GM19240 (cell line): Measurements from ENCODE around the gene CTNNA3.

ENCODE experiments used
- DNase-seq: peaks from one replicate; pipeline ENCODE4 v3.0.0; 2011; ENCODE audit warnings: low spot score; ENCODE audit not compliant: insufficient read length

Gene CTNNA3

GRCh38 chr10:66880826-66881225, 815.2 kb downstream of the CTNNA3 start:
- DNase-seq = no peak

- DNase-seq = no peak
Measured at GRCh38 chr10:66880292-66880691, 815.7 kb downstream of the CTNNA3 start.

GRCh38 chr10:66877361-66877760, 818.6 kb downstream of the CTNNA3 start:
- DNase-seq = no peak

DNA sequence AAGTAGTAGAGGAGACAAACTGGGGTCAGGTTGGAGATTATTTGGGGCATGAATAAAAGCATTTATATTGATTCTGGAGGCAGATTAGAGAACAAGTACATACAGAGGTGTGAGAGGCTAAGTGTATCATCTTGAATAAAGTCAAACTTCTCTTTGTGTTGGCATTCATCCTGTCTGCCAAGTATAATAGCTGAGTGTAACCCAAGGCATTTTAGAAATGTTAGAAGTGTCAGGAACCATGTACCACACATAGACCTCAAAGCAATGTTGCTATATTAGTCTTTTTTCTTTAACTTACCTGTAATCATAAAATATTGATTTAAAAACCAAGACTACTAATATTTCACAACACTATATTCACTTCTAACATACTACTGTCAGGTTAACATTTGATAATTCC, 826.4 kb downstream of the CTNNA3 start:
- DNase-seq = no peak

DNA sequence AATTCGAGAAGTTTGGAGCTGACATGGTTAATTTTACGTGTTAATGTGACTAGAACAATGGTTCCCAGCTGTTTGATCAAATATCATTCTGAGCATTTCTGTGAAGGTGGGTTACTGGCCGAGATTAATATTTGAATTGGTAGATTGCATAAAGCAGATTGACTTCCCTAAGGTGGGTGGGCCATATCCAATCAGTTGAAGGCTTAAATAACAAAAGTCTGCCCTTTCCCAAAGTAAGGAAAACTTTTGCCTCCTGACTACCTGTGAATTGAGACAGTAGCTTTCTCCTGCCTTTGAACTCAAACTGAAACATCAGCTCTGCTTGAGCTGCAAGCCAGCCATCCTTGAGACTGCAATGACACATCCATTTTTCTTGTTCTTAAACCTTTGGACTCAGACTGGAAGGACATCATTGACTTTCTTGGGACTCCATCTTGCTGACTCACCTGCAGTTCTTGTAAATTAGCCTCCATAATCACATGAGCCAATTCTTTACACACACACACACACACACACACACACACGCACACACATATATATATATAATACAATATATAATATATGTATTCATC, 833.2 kb downstream of the CTNNA3 start:
- no peak for DNase-seq

DNA sequence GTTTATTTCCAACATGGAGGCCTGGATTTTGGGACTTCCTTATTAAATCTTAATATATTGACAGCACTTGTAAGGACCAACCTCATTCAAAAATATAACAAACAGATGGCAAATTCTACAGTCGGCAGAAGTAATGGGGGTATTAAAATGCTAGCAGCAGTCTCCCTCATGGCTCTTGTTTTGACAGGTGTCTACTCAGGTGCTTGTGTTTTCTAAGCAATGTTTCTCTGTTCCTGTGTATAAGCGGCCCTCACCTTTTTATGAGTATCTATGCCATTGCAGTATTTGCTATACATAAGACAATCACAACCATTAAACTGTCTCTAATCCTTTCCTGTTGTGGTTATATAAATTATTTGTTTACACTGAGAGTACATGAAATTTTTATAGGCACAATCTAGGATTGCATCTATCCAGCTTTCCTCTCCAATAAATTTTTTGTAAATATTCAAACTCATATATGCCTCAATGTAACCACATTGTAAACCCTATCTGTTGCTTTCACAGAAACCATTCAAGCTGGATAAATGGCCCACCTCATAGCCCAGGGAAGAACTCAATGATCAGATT, 835.5 kb downstream of the CTNNA3 start:
- DNase-seq = no peak

DNA sequence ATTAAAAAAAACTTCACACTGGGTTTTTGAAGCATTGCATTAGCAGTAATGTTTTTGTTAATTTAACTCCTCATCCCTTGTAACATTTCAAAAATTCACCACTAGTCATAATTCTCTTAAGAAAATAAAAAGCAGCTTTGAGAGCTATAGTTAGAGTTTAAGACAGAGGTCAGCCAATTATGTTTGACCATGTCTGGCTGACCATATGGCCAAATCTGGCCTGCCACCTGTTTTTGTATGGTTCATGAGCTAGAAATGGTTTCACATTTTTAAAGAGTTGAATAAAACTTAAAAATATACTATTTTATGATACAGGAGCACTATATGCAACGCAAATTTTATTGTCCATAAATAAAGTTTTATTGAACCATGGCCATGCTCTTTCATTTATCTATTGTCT, 843.2 kb downstream of the CTNNA3 start:
- no peak for DNase-seq

GRCh38 chr10:66848856-66849255, 847.1 kb downstream of the CTNNA3 start:
- DNase-seq = no peak

DNA sequence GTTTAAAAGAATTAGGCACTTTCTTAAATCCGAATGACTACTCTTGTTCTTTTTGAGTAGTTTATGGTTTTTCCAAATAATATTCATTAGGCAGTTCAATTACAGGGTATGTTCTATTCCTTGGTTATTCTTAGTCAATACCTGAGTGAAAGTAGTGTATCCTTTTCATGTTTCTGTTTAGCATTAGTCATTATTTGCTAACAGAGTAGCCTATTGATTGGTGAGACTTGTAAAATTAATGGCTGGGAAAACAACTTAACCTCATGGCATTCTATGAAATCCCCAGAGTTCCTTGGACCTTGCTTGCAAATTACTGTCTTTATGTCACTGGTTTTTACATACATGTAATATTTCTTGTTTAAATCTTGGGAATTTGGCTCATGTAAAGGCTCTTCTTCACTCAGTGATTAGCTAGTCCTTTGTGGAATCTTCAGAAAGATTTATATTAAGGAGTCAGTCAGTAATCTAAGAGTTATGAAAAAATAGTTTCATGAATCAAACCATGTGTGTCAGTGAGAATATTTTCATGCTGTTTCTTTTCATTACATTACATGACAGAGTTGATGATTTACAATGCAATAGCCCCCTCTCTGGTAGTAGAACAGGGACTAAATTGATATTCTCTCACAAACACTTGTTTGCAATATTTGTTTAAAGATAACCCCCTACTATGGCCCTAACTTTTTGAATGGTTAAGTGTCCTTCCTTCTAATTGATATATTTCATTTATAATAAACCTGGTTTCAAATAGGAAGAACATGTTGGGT, 851.6 kb downstream of the CTNNA3 start:
- no peak for DNase-seq

DNA sequence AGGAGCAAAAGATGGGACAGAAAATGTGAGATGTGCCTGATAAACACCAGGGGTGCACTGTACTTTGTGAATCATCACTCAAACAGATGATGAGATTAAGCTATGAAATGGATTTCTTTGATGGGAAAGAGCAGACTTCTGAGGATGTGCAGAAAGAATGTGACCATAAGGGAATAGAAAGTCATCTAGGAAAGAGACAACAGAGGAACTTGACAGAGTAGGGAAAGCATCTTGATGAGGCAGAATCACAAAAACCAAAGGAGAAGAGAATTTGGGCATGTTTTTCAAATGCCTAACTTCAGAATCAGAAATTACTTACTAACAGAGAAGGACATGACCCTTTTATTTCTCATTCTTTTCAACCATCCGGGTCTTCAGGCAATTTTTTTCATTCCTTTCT, 852.6 kb downstream of the CTNNA3 start:
- DNase-seq = no peak

DNA sequence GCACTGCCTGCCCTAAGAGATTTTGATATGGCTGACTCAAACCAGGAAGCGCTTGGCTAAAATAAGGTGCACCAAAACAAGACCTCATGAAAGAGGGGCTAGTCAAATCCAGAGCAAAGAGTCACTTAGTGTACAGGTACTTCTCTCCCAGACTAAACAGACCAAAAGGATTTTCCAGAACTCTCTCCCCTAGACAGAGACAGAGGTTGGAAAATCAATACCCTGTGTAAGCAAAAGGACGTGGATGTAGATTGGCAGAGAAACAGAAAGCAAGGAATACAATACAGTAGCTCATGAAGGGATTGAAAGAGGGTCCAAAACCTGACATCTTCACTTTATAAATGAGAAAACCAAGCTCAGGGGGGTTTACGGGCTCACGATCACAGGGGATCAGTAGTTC, 853.1 kb downstream of the CTNNA3 start:
- DNase-seq = no peak

- DNase-seq = no peak
Measured at GRCh38 chr10:66842371-66842770, 853.6 kb downstream of the CTNNA3 start.

- DNase-seq = no peak
Measured at GRCh38 chr10:66838656-66839055, 857.3 kb downstream of the CTNNA3 start.

GRCh38 chr10:66837990-66838389, 858.0 kb downstream of the CTNNA3 start:
- no peak for DNase-seq

DNA sequence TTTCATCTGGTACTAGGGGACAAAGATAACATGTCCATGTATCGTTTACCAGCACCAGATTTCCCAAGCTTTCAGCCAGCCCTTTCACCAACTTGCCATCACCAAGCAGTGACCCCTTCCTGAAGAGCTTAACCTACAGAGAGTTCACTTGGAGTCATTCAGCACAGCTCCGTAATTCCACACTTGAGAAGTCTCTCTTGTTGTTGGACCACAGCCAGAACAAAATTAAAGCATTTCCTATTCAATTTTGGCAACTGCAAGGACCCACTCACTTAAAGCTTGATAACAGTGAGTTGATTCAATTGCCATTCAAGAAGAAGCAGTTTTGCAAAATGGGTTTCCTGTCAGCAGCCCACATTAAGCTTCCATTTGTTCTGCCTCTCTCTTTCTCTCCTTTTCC, 858.7 kb downstream of the CTNNA3 start:
- no peak for DNase-seq

- no peak for DNase-seq
Measured at GRCh38 chr10:66836771-66837170, 859.2 kb downstream of the CTNNA3 start.

GRCh38 chr10:66836057-66836456, 859.9 kb downstream of the CTNNA3 start:
- no peak for DNase-seq

GRCh38 chr10:66835400-66835799, 860.6 kb downstream of the CTNNA3 start:
- DNase-seq = no peak

DNA sequence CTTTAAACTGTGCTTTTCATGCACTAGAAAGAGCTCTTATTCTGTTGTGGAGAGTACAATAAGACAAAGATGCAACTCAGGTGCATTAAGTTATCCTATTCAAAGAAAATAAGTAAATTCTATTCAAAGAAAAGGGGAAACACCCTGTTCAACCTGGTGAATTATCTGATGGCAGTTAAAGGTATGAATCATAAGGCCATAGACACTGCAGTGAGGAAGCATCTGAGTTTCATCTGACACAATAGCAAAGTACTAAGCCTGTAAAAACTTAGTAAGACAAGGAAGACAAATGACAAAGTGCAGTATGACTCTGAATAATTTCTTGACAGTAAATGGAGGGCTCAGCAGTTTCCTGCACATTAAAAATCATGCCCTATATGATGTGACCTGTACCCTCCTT, 861.2 kb downstream of the CTNNA3 start:
- no peak for DNase-seq

DNA sequence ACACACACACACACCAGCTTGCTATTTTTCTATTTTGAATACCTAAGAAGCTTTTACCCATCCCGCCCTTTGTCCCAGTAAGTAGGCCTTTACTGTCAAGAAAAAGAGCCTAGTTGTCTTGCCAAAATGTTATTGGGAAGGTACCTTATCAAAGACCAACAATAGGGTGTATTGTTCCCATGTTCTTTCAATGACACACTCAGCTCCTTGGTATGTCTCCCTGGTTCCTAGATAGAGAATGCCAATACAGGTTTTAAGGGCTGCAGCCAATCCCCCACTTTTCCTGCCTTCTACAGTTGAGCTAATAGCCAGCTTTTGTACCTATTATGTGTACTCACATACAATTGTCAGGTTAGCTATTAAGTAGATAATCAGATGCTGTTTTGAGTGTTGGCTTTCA, 862.1 kb downstream of the CTNNA3 start:
- no peak for DNase-seq

GRCh38 chr10:66832781-66833422, 863.1 kb downstream of the CTNNA3 start:
- no peak for DNase-seq

- DNase-seq = no peak
Measured at GRCh38 chr10:66828957-66829356, 867.0 kb downstream of the CTNNA3 start.
